GM21526 (cell line): ENCODE measurements around the gene NFS1.
A peak's percentile ranks its signal among the peaks of the same experiment; 100 is the strongest.

Experiments used
- ATAC-seq: cut with Tn5 transposase; IDR thresholded peaks from one replicate; pipeline ENCODE4 v1.9.1; 2021; ENCODE audit warnings: moderate library complexity; ENCODE audit not compliant: unreplicated experiment, low FRiP score

NFS1 gene

DNA sequence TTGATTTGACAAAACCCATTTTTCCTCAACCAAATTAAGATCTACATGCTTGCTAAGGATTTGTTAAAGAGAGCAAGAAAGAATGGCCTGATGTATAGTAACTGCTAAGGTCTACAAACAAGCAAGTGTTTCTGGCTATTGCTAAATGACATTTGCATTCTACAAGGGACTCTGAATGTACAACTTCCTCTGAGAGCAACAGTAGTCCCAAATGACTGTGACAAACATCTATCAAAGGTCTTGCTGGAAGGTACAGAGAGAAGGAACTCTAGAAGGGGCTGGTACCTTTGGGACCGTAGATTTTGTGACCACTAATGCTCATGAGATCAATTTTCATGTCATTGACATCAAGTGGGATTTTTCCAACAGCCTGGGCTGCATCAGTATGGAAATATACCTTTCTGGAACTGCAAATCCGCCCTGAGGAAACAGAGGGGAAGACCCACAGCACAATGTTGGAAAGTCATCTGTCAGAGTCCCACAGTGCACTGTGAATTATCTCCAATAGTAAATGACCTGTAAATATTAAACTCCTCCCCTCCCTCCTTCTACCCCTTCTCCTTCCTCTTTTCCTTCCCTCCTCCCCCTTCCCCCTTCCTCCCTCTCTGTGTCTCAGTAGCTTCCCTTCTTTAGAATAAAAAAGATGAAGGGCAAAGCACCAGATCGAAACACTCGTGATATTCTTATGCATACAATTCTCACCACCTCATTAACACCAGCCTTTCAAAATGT, 18.5 kb downstream of the NFS1 start:
- no peak for ATAC-seq

DNA sequence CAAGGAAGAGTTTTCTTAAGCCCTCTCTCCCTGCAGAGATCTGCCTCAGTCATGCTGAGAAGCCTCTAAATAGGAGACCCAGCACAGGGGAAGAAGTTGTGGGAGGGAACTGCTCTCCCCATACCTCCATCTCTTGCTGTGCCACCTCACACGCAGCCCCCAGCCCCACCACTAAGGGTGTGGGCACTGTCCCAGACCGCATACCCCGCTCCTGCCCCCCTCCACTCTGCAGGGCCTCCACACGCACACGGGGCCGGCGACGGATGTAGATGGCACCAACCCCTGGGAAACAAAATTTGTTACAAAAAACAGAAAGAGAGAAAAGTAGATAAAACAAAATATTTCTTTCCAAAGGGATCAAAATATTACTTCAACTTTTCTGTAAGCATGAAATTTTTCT, 24.2 kb downstream of the NFS1 start:
- ATAC-seq = no peak

DNA sequence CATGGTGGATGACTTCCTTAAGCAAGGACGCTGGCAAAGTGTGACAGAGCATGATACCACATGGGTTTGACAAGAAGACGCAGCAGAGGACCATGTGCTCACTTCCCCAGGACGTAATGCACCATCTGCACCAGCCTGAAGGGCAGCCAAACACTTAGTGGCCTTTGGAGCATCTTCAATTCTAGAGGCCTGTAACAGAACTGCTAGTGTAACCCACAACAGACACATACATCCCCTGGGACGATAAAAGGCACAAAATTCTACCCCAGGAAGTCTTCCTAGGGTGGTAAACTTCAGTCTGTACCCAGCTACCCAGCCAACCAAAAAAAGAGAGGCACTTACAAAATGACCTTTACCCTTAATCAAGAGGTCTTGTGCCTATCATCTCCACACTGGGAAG, 25.3 kb downstream of the NFS1 start:
- no peak for ATAC-seq

DNA sequence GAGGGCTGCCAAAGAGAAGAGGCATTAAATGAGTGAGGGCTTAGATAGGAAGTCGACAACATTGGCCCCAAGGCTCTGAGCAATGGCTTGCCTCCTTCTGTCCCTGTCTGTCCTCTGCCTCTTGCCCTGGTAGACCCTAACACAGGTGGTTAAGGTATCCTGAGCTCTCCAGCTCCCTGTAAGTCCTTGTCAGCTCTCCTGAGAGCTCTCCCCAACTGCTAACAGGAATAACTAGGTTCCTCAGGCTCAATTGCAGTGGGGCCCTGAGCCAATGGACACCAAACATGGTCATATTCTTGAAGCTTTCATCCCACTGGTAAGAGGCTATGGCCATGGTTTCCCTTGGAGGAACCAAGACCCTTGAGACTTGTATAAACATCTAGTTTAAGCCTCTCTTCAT, 29.5 kb downstream of the NFS1 start:
- ATAC-seq = no peak

DNA sequence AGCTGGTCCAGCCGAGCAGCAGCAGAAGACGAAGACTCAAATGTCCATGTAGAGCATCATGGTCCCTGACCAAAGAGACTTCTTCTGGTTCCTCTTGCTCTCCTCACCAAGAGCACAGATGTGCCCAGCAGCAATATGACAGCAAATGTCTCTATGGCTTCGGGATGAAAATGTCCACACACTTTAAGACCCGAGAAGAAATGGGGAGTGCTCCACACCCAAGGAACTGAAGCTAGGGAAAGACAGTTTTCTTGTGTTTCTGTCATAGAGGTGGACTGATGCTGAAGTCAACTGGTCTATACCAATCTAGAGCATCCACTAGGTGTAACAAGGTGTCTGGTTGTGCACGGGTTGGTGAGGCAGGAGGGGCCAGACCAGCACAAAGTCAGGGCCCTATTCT, 29.9 kb downstream of the NFS1 start:
- ATAC-seq = no peak

DNA sequence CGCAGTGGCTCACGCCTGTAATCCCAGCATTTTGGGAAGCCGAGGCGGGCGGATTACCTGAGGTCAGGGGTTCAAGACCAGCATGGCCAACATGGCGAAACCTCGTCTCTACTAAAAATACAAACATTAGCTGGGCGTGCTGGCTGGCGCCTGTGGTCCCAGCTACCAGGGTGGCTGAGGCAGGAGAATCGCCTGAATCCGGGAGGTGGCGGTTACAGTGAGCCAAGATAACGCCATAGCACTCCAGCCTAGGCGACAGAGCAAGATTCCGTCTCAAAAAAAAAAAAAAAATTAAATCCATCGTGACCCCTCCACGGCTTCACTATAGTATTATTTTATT, 33.2 kb downstream of the NFS1 start:
- no peak for ATAC-seq

DNA sequence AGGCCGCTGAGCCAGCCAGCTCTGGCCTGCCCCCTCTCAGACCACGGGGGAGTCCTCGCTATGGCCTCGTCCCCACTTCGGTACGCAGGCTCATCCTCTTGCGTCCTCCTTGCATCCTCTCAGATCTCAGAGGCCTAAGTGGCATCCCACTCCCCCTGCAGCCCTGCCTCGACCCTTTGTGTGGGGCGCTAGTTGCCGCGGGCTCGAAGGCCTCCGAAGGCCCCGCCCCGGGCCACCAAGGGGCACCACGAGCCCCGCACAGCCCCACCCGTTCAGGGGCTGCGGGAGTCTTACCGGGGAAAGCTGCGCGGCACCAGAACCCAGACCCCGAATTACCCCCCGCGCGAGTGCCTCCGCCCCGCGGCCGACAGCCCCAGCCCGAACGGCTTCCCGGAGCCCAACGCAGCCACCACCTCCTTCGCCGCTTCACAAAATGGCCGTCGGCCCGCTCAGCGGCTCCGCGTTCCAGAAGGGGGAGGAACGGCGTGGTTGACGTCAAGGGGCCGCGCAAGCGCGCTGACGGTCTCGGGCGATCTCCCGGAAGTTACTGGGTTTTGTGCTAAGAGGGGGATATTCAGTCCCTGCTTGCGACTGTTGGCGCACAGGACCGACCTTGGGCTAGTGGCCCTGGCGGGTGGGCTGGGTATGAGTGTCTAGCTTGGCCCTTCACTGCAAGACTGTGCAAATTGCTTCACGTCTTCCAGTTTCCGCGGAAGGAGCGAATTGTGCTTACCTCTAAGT, 34.5 kb downstream of the NFS1 start, which contains the start of the genes CPNE1 and RBM12:
TSS of gene CPNE1 (minus strand) at position 435 of the 741 bp plus-strand sequence. CDS start 31,977 bp downstream, outside the sequence.
TSS of gene RBM12 (minus strand) at position 435 of the 741 bp plus-strand sequence. CDS start 9,578 bp downstream, outside the sequence.
- ATAC-seq = peak; percentile 69

DNA sequence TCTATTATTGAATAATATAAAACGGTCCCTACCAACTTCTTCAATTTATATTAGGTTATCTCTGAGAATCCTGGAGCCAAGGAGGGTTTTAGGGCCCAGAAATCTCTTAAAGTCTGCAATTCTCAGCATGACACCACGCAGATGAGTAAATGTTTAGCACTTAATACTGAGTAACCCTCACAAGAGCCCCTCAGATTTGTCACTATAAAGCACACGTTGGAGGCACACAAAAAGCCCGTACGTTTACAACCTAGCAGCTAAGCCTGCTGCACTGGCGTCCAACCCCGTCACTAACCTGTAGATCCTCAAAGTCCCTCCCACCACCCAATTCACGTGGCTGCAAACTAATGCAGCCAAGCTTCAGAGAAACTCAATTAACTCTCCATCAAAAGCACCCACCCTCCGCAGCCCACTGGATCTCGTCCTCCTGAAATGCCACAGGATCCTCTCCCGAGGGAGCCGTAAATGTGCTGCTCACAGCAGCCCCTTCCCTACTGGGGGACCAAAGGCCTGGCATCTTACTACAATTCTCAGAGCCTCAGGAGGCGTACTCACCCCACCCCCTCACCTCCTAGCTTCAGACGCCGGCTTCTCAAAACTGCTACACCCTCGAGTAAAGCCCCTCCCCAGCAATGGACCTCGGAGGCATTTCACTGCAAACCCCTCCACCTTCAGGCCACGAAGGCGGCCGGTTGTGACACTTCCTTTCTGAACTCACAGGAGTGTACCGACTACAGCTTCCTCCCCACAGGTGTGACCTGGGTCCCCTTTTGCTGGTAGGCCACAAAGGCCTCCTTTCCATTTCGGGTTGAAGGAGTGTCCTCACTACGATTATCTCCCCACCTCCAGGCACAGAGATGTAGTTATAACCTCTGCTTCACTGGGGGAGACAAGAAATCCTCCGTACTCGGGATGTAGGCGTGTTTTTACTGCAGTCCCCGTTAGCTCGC, 35.4 kb downstream of the NFS1 start:
- peak; percentile 33 for ATAC-seq

DNA sequence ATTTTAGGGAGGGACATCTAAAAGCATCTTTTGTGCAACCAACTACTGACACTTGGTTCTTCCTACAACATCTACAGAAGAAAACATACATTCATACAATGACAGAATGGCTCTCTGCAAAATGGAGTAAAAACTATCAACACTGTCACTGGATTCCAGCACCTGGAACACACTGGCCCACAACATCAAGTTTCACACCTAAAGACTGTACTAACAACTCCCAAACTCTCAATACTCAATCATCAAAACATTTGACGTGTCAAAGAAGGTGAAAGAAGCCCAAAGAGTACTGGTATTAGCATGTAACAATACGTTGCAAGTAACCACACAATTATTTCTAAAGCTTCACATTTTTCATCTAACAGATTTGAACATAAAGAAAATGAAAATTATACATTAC, 36.6 kb downstream of the NFS1 start:
- ATAC-seq = no peak

DNA sequence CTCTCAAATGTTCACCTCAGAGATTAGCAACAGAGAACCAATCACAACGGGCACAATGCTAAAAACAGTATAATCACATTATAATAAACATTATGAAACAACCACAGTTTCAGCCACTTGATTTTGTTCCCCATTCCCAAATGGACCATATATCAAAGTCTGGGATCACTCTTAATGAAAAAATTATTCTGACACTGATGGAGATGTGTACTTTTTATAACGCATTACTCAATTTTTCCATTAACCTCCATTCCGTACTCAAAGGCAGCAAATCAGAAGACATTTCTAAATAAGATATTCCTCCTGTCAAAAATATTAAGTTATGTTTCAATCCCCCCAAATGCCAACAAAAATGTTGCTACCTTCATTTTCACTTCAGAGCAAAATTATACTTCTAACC, 37.2 kb downstream of the NFS1 start:
- ATAC-seq = no peak

DNA sequence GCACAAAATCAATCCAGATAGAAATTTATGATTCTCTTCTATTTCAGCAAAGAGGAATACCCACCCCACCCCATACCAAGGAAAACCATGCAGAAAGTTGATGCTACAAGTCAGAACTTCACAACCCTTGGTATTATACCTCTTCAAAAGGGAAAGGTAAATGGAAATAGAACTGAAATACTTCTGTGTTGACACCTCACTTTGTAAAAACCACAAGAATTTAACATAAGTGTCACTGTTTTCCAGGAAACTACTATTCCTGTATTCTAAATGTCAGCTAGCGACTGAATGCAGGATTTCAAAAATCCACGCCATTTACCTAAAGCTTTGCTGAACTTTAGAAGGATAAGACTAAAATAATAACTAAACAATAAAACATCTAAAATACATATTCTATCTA, 38.1 kb downstream of the NFS1 start:
- ATAC-seq = no peak

DNA sequence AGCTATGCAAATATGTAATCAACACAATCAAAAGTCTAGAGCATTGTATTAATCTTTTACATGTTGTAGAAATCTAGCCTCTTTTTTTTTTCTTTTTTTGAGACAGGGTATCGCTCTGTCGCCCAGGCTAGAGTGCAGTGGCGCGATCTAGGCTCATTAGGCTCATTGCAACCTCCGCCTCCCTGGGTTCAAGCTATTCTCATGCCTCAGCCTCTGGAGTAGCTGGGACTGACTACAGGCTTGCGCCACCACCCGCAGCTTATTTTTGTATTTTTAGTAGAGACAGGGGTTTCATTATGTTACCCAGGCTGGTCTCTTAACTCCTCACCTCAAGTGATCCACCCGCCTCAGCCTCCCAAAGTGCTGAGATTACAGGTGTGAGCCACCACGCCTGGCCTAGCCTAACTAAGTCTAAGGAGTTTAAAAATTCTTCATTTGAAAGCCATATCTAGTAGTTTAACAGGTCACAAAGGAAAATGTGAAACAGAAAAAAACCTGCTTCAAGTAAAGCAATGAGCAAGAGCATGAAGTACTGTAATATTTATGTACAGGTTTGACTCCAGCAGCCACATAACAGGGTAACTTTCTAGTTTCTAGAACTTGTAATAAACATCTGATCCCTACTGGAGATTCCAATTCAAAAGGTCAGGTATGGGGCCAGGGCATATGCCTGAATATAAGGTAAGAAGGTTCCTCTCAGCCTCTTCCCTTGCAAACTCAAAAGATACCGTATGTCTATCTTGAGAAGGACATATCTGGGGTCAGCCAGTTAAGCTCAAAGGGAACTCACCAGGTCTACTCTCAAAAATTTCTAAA, 38.8 kb downstream of the NFS1 start:
- ATAC-seq = no peak

DNA sequence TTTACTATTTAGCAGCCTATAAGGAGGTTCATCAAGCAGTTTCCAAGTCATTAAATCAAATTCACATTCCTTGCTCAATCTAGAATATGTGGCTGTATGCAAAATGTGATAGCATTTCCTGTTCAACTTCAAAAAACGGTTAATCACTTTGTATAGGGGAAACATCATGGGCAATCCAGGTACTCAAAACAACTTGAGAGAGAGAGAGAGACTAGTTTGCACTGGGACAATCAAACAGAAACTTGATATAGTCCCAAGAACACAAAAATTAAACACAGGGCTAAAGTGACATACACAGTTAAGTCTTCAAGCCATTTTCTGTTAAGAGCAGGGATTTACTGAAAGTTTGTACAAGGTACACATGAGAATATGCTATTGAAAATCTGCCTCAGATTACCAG, 41.9 kb downstream of the NFS1 start:
- ATAC-seq = no peak

DNA sequence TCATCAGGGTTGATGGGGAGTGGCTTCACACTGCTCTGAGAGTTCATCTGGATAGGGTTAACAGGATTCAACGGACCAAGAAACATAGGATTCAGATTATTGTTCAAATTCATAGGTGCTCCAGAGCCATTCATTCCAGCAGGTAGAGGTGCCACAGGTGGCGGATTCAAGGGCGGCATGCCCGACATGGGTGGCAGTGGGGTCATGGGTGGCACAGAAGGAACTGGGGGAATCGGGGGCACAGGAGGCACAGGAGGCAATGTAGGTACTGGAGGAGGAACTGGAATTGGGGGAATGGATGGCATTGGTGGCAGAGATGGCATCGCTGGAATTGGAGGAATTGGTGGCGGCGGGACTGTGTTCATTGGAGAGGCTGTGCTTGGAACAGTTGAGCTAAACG, 44.7 kb downstream of the NFS1 start:
- no peak for ATAC-seq

DNA sequence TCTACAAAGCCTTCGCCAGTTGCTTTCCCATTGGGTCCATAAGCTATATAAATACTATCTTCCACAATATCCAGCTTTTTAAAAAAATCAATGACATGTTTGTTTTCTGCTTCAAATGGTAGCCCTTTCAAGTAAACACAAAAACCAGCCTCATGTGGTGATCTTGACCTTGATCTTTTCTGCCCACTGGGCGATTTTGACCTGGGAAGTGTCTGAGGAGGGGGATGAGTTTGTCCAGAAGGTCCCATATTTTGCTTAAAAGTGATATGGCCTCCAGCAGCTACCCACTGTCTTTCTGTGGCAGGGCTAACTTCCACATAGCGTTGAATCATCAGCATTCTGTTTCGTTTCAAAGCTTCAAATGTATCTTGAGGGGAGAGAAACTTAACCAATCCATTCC, 45.3 kb downstream of the NFS1 start:
- no peak for ATAC-seq

DNA sequence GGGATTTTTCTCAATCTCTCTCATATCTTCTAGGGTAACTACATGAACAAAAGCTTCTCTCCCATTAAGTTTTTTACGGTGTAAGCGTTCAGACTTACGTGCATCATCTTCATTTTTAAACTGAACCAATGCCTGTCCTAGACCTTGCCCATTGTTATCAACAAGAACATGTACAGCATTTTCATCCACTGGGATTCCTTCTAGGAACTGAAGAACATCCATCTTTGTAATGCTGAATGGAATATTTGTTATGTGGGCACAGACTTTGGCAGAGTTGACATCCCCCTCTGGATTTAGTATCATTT, 45.8 kb downstream of the NFS1 start:
- ATAC-seq = no peak

DNA sequence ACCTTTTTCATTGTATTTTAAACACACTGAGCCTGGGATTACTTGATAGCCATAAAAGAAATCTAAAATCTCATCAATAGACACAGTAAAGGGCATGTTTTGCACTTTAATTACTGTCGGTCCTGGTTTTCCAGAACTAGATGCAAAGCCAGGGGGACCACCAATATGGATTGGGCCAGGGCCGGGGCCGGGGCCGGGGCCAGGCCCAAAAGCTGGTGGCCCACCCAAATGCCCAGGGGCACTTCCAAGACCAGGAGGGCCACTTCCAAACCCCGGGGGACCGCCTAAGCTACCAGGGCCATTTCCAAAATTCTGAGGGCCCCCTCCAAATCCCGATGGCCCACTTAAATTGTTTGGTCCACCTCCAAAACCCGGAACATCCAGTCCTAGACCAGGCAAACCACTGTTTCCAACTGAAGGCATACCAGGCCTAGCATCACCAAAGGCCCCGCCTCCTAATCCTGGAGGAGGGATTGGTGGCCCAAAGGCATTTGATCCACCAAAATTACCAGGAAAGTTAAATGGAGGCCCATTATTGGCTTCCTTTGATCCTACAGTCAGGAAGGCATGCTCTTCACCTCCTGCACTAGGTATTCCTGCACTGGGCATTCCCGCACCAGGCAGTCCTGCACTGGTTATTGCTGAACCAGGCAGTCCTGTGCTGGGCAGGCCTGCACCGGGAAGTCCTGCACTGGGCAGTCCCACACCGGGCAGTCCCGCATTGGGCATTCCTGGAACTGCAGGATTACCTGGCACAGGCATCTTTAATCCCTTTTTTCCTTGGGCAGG, 46.3 kb downstream of the NFS1 start:
- no peak for ATAC-seq

DNA sequence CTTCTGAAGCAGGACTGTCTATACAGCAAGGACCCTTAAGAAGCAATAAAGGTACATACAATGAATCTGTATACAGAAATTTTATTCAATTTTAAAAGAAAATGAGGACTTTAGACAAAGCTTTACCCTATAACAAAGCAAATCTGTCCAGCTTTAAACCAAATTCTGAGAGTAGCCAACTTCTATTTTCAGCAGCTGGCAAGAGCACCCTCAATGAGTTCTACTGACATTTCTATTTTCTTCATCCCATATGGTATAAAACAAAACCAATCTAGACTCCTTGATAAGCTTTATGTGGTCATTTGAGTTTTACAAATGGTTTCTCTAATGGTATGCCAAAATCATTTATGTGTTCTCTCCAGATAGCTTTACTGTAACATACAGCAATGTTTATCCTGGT, 47.2 kb downstream of the NFS1 start:
- no peak for ATAC-seq

DNA sequence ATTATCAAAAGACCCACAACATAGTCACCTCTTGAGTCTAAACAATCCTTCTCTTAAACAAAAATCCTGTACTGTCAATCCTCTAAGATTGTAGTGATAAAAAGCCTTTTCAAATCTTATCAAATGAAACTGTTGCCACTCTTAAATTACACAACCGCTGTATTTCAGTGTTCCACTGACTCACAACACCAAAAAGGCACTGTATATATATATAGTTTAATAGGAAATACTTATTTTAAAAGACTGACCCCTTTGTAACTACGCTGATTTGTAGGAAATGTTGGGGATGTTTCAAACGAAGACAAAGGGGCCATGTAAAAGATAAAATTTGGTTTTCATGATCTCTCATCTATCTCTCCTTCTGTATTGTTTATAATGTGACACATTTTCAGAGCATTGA, 48.5 kb downstream of the NFS1 start:
- no peak for ATAC-seq

DNA sequence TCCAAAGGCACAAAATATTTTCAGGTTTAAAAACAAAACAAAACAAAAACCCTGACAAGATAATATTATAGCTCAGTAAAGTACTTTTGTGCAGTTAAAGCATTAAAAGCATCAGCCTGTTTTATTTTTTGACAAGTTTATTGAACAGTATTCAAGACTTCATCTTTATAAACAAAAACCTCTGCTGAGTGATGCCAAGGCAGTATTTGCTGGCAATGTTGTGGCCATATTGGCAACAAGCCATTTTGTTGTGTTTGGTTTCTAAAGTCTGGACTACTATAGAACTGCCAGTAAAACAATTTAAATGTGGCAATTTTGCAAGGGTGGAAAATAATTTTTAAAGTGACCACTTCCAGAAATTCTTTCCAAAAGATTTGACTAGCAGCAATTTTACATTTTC, 50.3 kb downstream of the NFS1 start:
- no peak for ATAC-seq
